Measurements from ENCODE around the gene HIVEP1.

- TF ChIP-seq CTCF (IDR thresholded peaks at IDR 0.05), result no peak
- no peak for TF ChIP-seq POLR2A (IDR thresholded peaks at IDR 0.05)
These were observed 71.7 kb downstream of the HIVEP1 start for GRCh38 chr6:12083763-12084162.
